Mesenchymal stem cell (in vitro differentiated cells and primary cell): Measurements from ENCODE around the gene WDR18. TPM values are rescaled to one million over a fixed set of nuclear protein-coding genes. Genes with fewer than 3 reads are reported as not detected.

ENCODE experiments used
- DNase-seq: peaks from one replicate; pipeline ENCODE4 v3.0.0-alpha.2; 2013
- H2AFZ ChIP-seq: one replicate; pipeline ENCODE4 v1.6.1; 2013; ENCODE audit warnings: low read depth, mild to moderate bottlenecking, control low read depth, inconsistent platforms, low read length, moderate library complexity
- H2AK5ac ChIP-seq: 2 replicates; pipeline ENCODE4 v1.6.1; 2013; ENCODE audit warnings: low read length, moderate library complexity, mild to moderate bottlenecking, inconsistent platforms; ENCODE audit not compliant: severe bottlenecking
- H2BK120ac ChIP-seq: one replicate; pipeline ENCODE4 v1.6.1; 2013; ENCODE audit warnings: low read depth, mild to moderate bottlenecking, inconsistent platforms, low read length, moderate library complexity
- H2BK12ac ChIP-seq, 2 experiments: one replicate each; pipeline ENCODE4 v1.6.1; 2013; ENCODE audit warnings: inconsistent platforms in 2 of 2, low read length in 2 of 2, mild to moderate bottlenecking in 2 of 2, moderate library complexity in 2 of 2, control low read depth in 1 of 2
- H2BK15ac ChIP-seq: one replicate; pipeline ENCODE4 v1.6.1; 2013; ENCODE audit warnings: mild to moderate bottlenecking, low read depth, inconsistent platforms; ENCODE audit not compliant: poor library complexity, severe bottlenecking
- H2BK5ac ChIP-seq: 2 replicates; pipeline ENCODE4 v1.6.1; 2013; ENCODE audit warnings: low read depth, mild to moderate bottlenecking, low read length, control low read depth, inconsistent platforms; ENCODE audit not compliant: poor library complexity, severe bottlenecking
- H3K14ac ChIP-seq, 2 experiments: one replicate each; pipeline ENCODE4 v1.6.1; 2013; ENCODE audit warnings: inconsistent platforms in 2 of 2, low read length in 2 of 2, control low read depth in 1 of 2, mild to moderate bottlenecking in 1 of 2, moderate library complexity in 1 of 2
- H3K18ac ChIP-seq, 2 experiments: one replicate each; pipeline ENCODE4 v1.6.1; 2013; ENCODE audit warnings: inconsistent platforms in 2 of 2, low read length in 2 of 2, control low read depth in 1 of 2, low read depth in 1 of 2, mild to moderate bottlenecking in 1 of 2
- H3K23ac ChIP-seq, 2 experiments: one replicate each; pipeline ENCODE4 v1.6.1; 2013; ENCODE audit warnings: inconsistent platforms in 2 of 2, low read length in 2 of 2, mild to moderate bottlenecking in 2 of 2, moderate library complexity in 2 of 2, control low read depth in 1 of 2
- H3K27ac ChIP-seq: 2 replicates; pipeline ENCODE4 v1.5.1; 2013; ENCODE audit warnings: mild to moderate bottlenecking, moderate library complexity, low read length, control low read depth, inconsistent platforms; ENCODE audit not compliant: poor library complexity, severe bottlenecking
- H3K27me3 ChIP-seq, 2 experiments: 2 replicates each; pipeline versions ENCODE4 v1.6.1 to v1.7.0; 2013; ENCODE audit warnings: low read length in 2 of 2, mild to moderate bottlenecking in 2 of 2, moderate library complexity in 2 of 2, control low read depth in 1 of 2, inconsistent platforms in 1 of 2; ENCODE audit not compliant: control insufficient read depth in 1 of 2, insufficient read depth in 1 of 2
- H3K36me3 ChIP-seq, 2 experiments: 2 replicates each; pipeline versions ENCODE4 v1.6.1 to v1.7.0; 2013; ENCODE audit warnings: low read length in 2 of 2, control low read depth in 1 of 2, inconsistent platforms in 1 of 2, low read depth in 1 of 2, mild to moderate bottlenecking in 1 of 2; ENCODE audit not compliant: insufficient read depth in 2 of 2, control insufficient read depth in 1 of 2
- H3K4ac ChIP-seq, 2 experiments: one replicate each; pipeline ENCODE4 v1.6.1; 2013; ENCODE audit warnings: inconsistent platforms in 2 of 2, low read length in 2 of 2, mild to moderate bottlenecking in 2 of 2, moderate library complexity in 2 of 2, control low read depth in 1 of 2, low read depth in 1 of 2
- H3K4me1 ChIP-seq: 2 replicates; pipeline ENCODE4 v1.6.1; 2013; ENCODE audit warnings: low read depth, low read length, control low read depth; ENCODE audit not compliant: control insufficient read depth, insufficient read depth
- H3K4me2 ChIP-seq: 2 replicates; pipeline ENCODE4 v1.6.1; 2013; ENCODE audit warnings: low read length, mild to moderate bottlenecking, inconsistent platforms; ENCODE audit not compliant: poor library complexity, severe bottlenecking
- H3K4me3 ChIP-seq, 2 experiments: 2 replicates each; pipeline versions ENCODE4 v1.5.1 to v1.7.0; 2013; ENCODE audit warnings: low read length in 2 of 2, mild to moderate bottlenecking in 2 of 2, control low read depth in 1 of 2, low read depth in 1 of 2; ENCODE audit not compliant: insufficient read depth in 1 of 2
- H3K79me1 ChIP-seq: replicated peaks from 2 replicates; pipeline ENCODE4 v1.6.1; 2013; ENCODE audit warnings: mild to moderate bottlenecking, control low read depth, low read length, inconsistent platforms; ENCODE audit not compliant: poor library complexity, severe bottlenecking
- H3K9ac ChIP-seq: 2 replicates; pipeline ENCODE4 v1.7.0; 2013; ENCODE audit warnings: mild to moderate bottlenecking, low read length, moderate library complexity
- H3K9me3 ChIP-seq: 2 replicates; pipeline ENCODE4 v1.7.0; 2013; ENCODE audit warnings: mild to moderate bottlenecking, low read length; ENCODE audit not compliant: control insufficient read depth
- H4K8ac ChIP-seq: one replicate; pipeline ENCODE4 v1.6.1; 2013; ENCODE audit warnings: inconsistent platforms, mild to moderate bottlenecking, low read length, moderate library complexity
- H4K91ac ChIP-seq: one replicate; pipeline ENCODE4 v1.6.1; 2013; ENCODE audit warnings: mild to moderate bottlenecking, low read length, inconsistent platforms
- WGBS: methylation state at CpG from one replicate; pipeline ENCODE4 v1.1.7; 2013; ENCODE audit warnings: mixed read lengths; 5-methylcytosine and 5-hydroxymethylcytosine counted together
- small RNA-seq: library from polyadenylated mRNA; stranded (forward); fragments of <200 nt; extraction: miRNeasy Mini kit (QIAGEN cat#:217004); gene quantifications from one replicate; pipeline ENCODE3, GENCODE V24; 2013; ENCODE audit warnings: low read depth

The WDR18 gene

GRCh38 chr19:1041835-1042685 lies 57.9 kb downstream of the WDR18 start:
- Histone ChIP-seq H4K8ac (no peak overlapping the region), H2BK12ac (no peak overlapping the region), H3K4me2 (no peak overlapping the region), H2AFZ (no peak overlapping the region), H3K14ac (no peak overlapping the region), H2BK5ac (no peak overlapping the region), H2BK15ac (no peak overlapping the region), H3K9ac (peak overlapping the region; percentile 51), H4K91ac (no peak overlapping the region), H2BK120ac (no peak overlapping the region), H3K4ac (no peak overlapping the region), H3K23ac (no peak overlapping the region), H3K27ac (no peak overlapping the region), H3K79me1 (peaks cover 2% of the 10 kb centered on the region), H3K36me3 (peaks cover 13 to 67% of the 10 kb centered on the region in 2 experiments), H3K4me1 (peaks cover 35% of the 10 kb centered on the region), H3K9me3 (no peaks in the 10 kb centered on the region), H3K18ac (no peak overlapping the region), H3K27me3 (no peaks in the 10 kb centered on the region), H2AK5ac (no peak overlapping the region), H3K4me3 (peak overlapping the region in 1 of 2 experiments; percentile 86)
- no peak for DNase-seq
- WGBS: 91% methylated on average over 43 of the region's 43 CpGs

DNA sequence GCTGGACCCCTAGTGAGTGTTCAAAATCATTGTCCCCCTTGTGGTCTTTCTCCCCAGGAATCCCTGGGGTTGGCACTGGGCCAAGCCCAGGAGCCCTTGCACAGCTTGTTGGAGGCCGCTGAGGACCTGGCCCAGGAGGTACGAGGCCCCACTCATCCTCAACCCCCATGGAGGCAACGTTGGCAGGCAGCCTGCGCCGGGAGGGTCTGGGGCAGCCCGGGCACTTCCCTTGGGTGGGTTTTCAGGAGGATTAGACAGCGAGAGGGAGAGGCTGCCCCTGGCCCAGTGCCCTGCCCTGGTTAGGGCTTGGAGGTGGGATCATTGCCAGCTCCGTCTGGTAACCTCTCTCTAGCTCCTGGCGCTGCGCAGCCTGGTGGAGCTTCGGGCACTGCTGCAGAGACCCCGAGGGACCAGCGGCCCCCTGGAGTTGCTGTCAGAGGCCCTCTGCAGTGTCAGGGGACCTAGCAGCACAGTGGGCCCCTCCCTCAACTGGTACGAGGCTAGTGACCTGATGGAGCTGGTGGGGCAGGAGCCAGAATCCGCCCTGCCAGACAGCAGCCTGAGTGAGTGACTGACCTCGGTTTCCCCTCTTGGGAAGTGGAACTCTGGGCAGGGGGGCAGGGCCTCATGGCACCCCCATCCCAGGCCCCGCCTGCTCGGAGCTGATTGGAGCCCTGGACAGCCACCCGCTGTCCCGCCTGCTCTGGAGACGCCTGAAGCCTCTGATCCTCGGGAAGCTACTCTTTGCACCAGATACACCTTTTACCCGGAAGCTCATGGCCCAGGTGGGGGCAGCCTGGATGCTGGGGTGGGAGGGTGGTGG lies 58.8 kb downstream of the WDR18 start:
- Histone ChIP-seq H2BK5ac (no peak overlapping the region), H3K23ac (no peak overlapping the region), H4K91ac (no peak overlapping the region), H3K4me1 (peaks cover 31% of the 10 kb centered on the region), H3K4me3 (peak overlapping the region in 1 of 2 experiments; percentile 86), H3K79me1 (peaks cover 2% of the 10 kb centered on the region), H3K14ac (no peak overlapping the region), H3K9ac (peak overlapping the region; percentile 36), H2BK15ac (no peak overlapping the region), H2AFZ (no peak overlapping the region), H3K4ac (no peak overlapping the region), H3K36me3 (peaks cover 6 to 67% of the 10 kb centered on the region in 2 experiments), H2AK5ac (no peak overlapping the region), H2BK12ac (no peak overlapping the region), H4K8ac (no peak overlapping the region), H3K27ac (no peak overlapping the region), H3K4me2 (no peak overlapping the region), H3K27me3 (no peaks in the 10 kb centered on the region), H3K18ac (no peak overlapping the region), H3K9me3 (no peaks in the 10 kb centered on the region), H2BK120ac (no peak overlapping the region)
- WGBS: 88% methylated on average over 22 of the region's 23 CpGs
- DNase-seq: no peak

Small RNAs within 50 kb of the gene (small RNA-seq; reads per million reads assigned to genes)
- gene RNU6-2: not detected
